ENCODE measurements around the gene DDX21.

GRCh38 chr10:69007260-69007659 is 51.3 kb downstream of the DDX21 start:
- no peak for TF ChIP-seq POLR2A (IDR thresholded peaks at IDR 0.05)
- TF ChIP-seq CTCF (IDR thresholded peaks at IDR 0.05), result no peak
